Endothelial cell of umbilical vein (primary cell): Measurements from ENCODE around the gene SFSWAP. TPM values are rescaled to one million over a fixed set of nuclear protein-coding genes. Genes with fewer than 3 reads are reported as not detected.

ENCODE experiments used
- BruUV-seq: library from RNA; stranded (reverse); fragments of 400-500 nt; replicated peaks from 2 replicates; lab custom pipeline; 2021; lab: Mats Ljungman, UMichigan
- CTCF ChIA-PET: fragments of 300-600, 350-600 bp; sonication (Branson Sonifier 250); formaldehyde crosslinking; loops from one replicate; lab custom pipeline; 2021; ENCODE audit warnings: antibody characterized with exemption, inconsistent platforms; lab: Charles Lee
- POLR2A ChIA-PET: fragments of 300-600, 350-600 bp; sonication (Branson Sonifier 250); formaldehyde crosslinking; loops from one replicate; lab custom pipeline; 2021; ENCODE audit warnings: antibody characterized with exemption, inconsistent platforms; lab: Charles Lee
- DNase-seq: peaks from one replicate; pipeline ENCODE4 v3.0.0-alpha.2; 2011; ENCODE audit warnings: low read depth, low spot score
- FAIRE-seq: peaks from 2 replicates; lab custom pipeline; 2011; peaks lifted over from hg19 to GRCh38; lab: Jason Lieb, UNC
- H2AFZ ChIP-seq: 2 replicates; pipeline ENCODE4 v1.6.0; 2012; ENCODE audit warnings: low read depth, low read length, control low read depth, inconsistent platforms
- H3K27ac ChIP-seq: 2 replicates; pipeline ENCODE4 v1.5.1; 2011; ENCODE audit warnings: low read depth, mild to moderate bottlenecking, control low read depth, low read length, moderate library complexity; ENCODE audit not compliant: insufficient read depth
- H3K27me3 ChIP-seq, 2 experiments: 2 replicates each; pipeline versions ENCODE4 v1.6.0 to v1.6.1; 2011; ENCODE audit warnings: low read length in 2 of 2, mixed read lengths in 1 of 2; ENCODE audit not compliant: control insufficient read depth in 2 of 2, insufficient read depth in 2 of 2
- H3K36me3 ChIP-seq, 2 experiments: 2 replicates in 1 of 2; 3 replicates in 1 of 2; pipeline ENCODE4 v1.5.1; 2011; ENCODE audit warnings: low read length in 2 of 2, mild to moderate bottlenecking in 1 of 2, moderate library complexity in 1 of 2; ENCODE audit not compliant: control insufficient read depth in 2 of 2, insufficient read depth in 2 of 2; ENCODE audit errors: extremely low read depth in 1 of 2
- H3K4me1 ChIP-seq: 3 replicates; pipeline ENCODE4 v1.5.1; 2011; ENCODE audit warnings: mild to moderate bottlenecking, low read length; ENCODE audit not compliant: control insufficient read depth, insufficient read depth; ENCODE audit errors: extremely low read depth
- H3K4me2 ChIP-seq: 2 replicates; pipeline ENCODE4 v1.6.1; 2011; ENCODE audit warnings: low read length, control low read depth, mixed read lengths; ENCODE audit not compliant: insufficient read depth
- H3K4me3 ChIP-seq, 3 experiments: fragments of 200-600 bp in 1 of 3; sonication (generic), shearing (Covaris generic) in 1 of 3; replicated peaks in 1 of 3; 2 replicates each; pipeline ENCODE4 v1.5.1; 2011 to 2016; ENCODE audit warnings: control low read depth in 3 of 3, low read length in 3 of 3, mild to moderate bottlenecking in 2 of 3, inconsistent platforms in 1 of 3, low read depth in 1 of 3, moderate library complexity in 1 of 3; ENCODE audit not compliant: insufficient read depth in 1 of 3
- H3K79me2 ChIP-seq: 2 replicates; pipeline ENCODE4 v1.6.0; 2012; ENCODE audit warnings: low read length, inconsistent platforms; ENCODE audit not compliant: control insufficient read depth, insufficient read depth
- H3K9ac ChIP-seq: replicated peaks from 2 replicates; pipeline ENCODE3; 2011; ENCODE audit warnings: low read length, control low read depth; ENCODE audit not compliant: insufficient read depth; ENCODE audit errors: extremely low read depth
- H3K9me1 ChIP-seq: replicated peaks from 3 replicates; pipeline ENCODE4 v1.6.0; 2011; ENCODE audit warnings: mild to moderate bottlenecking, low read length; ENCODE audit not compliant: control insufficient read depth, insufficient read depth; ENCODE audit errors: extremely low read depth
- H3K9me3 ChIP-seq: replicated peaks from 2 replicates; pipeline ENCODE4 v1.5.1; 2012; ENCODE audit warnings: low read length, inconsistent platforms; ENCODE audit not compliant: control insufficient read depth, insufficient read depth
- H4K20me1 ChIP-seq: replicated peaks from 2 replicates; pipeline ENCODE3; 2011; ENCODE audit warnings: mild to moderate bottlenecking, low read length; ENCODE audit not compliant: control insufficient read depth, insufficient read depth; ENCODE audit errors: extremely low read depth
- EZH2 ChIP-seq: IDR thresholded peaks from 2 replicates; pipeline ENCODE4 v1.6.1; 2012; ENCODE audit warnings: borderline replicate concordance, low read depth, mild to moderate bottlenecking, moderate library complexity, low read length, inconsistent platforms; ENCODE audit not compliant: severe bottlenecking
- FOS ChIP-seq: IDR thresholded peaks from 2 replicates; pipeline ENCODE4 v1.6.1; 2011; ENCODE audit warnings: mild to moderate bottlenecking, low read length, moderate library complexity, borderline replicate concordance; ENCODE audit not compliant: insufficient read depth
- GATA2 ChIP-seq: IDR thresholded peaks from 2 replicates; pipeline ENCODE4 v1.7.0; 2011; ENCODE audit warnings: low read depth, mild to moderate bottlenecking, moderate library complexity, mixed read lengths, low read length; ENCODE audit not compliant: insufficient read length, insufficient read depth
- JUN ChIP-seq: IDR thresholded peaks from 2 replicates; pipeline ENCODE4 v1.6.1; 2011; ENCODE audit warnings: borderline replicate concordance, low read depth; ENCODE audit not compliant: insufficient read length, insufficient read depth
- MAX ChIP-seq: IDR thresholded peaks from 2 replicates; pipeline ENCODE4 v1.6.1; 2011; ENCODE audit not compliant: insufficient read depth, insufficient read length
- MYC ChIP-seq: IDR thresholded peaks from one replicate; pipeline ENCODE4 v1.6.1; 2011; ENCODE audit warnings: mild to moderate bottlenecking, low read depth, low read length
- POLR2A ChIP-seq: IDR thresholded peaks from 2 replicates; pipeline ENCODE4 v1.6.1; 2012; ENCODE audit warnings: low read depth, mild to moderate bottlenecking, control low read depth, low read length
- POLR2AphosphoS5 ChIP-seq: IDR thresholded peaks from 2 replicates; pipeline ENCODE4 v1.6.1; 2012; ENCODE audit warnings: low read depth, mild to moderate bottlenecking, control low read depth, low read length, moderate library complexity; ENCODE audit not compliant: insufficient read depth
- dilution Hi-C: fragments of 300-500 bp; cut with MboI; formaldehyde crosslinking; loops from one replicate; pipeline ENCODE4 v1.15.0; 2019; ENCODE audit warnings: low sequenced_read_pairs; ENCODE audit not compliant: extremely low pct_ligation_motif_present
- intact Hi-C: fragments of 100-400 bp; cut with micrococcal nuclease; formaldehyde crosslinking; loops from one replicate; pipeline ENCODE4 v1.10.0; 2022
- polyA plus RNA-seq, 4 experiments: library from polyadenylated mRNA; depleted of rRNA in 3 of 4; stranded (reverse) in 3 of 4; unstranded in 1 of 4; fragments of >200 nt; gene quantifications; 2 replicates each; pipeline versions ENCODE4 v1.2.1 to v1.2.3, GENCODE V29; 2011 to 2012; ENCODE audit warnings: missing spikeins in 1 of 4
- total RNA-seq: library from RNA; stranded (reverse); gene quantifications from 2 replicates; pipeline ENCODE4 v1.2.3, GENCODE V29; 2021

The SFSWAP gene
- total and polyA plus RNA-seq, 2 donors (not counting 3 experiments of a cell fraction or from before 2014, with no cell fraction given): 38.1 to 53.3 TPM

GRCh38 chr12:131835616-131836171 is 124.8 kb downstream of the SFSWAP start:
- BruUV-seq: no TSS peak
- dilution Hi-C loops (no loop called here), intact Hi-C loops (loop anchor here (1.0 kb wide), 1 partner anchor 166 kb away; no protein-coding TSS in a partner anchor)
- Histone ChIP-seq H2AFZ (no peak overlapping the region), H3K4me2 (no peak overlapping the region), H3K9ac (no peak overlapping the region), H3K36me3 (no peaks in the 10 kb centered on the region), H3K4me1 (peaks cover 2% of the 10 kb centered on the region), H3K9me3 (no peaks in the 10 kb centered on the region), H4K20me1 (no peaks in the 10 kb centered on the region), H3K9me1 (no peaks in the 10 kb centered on the region), H3K79me2 (no peaks in the 10 kb centered on the region), H3K27me3 (peaks cover 0 to 2% of the 10 kb centered on the region in 2 experiments), H3K4me3 (no peak overlapping the region), H3K27ac (no peak overlapping the region)
- DNase-seq (no peak), FAIRE-seq (no peak)
- ChIA-PET CTCF (interaction anchor here (0.5 to 3.8 kb wide), 14 partner anchors 11 to 881 kb away, joined by 3 to 26 read pairs (median 4); partner anchors contain the start of gene EP400), POLR2A (no interaction called here)
- no peak for TF ChIP-seq POLR2AphosphoS5
- TF ChIP-seq EZH2: no peak
- no peak for TF ChIP-seq FOS
- TF ChIP-seq MAX: no peak
- no peak for TF ChIP-seq JUN
- TF ChIP-seq POLR2A: no peak
- TF ChIP-seq GATA2: no peak
- TF ChIP-seq MYC: no peak
